Stimulated activated CD4-positive, alpha-beta T cell treated with anti-CD3 and anti-CD28 coated beads, Interleukin-1b, Interleukin-23, amount 100 ng/mL, for 24 hours (primary cell): Measurements from ENCODE around the gene LARP6.

Experiments
- DNase-seq, 4 experiments: peaks; one replicate each; pipeline ENCODE4 v3.0.0-alpha.2; 2020; ENCODE audit warnings: low read depth in 4 of 4, low spot score in 1 of 4

The LARP6 gene

DNA sequence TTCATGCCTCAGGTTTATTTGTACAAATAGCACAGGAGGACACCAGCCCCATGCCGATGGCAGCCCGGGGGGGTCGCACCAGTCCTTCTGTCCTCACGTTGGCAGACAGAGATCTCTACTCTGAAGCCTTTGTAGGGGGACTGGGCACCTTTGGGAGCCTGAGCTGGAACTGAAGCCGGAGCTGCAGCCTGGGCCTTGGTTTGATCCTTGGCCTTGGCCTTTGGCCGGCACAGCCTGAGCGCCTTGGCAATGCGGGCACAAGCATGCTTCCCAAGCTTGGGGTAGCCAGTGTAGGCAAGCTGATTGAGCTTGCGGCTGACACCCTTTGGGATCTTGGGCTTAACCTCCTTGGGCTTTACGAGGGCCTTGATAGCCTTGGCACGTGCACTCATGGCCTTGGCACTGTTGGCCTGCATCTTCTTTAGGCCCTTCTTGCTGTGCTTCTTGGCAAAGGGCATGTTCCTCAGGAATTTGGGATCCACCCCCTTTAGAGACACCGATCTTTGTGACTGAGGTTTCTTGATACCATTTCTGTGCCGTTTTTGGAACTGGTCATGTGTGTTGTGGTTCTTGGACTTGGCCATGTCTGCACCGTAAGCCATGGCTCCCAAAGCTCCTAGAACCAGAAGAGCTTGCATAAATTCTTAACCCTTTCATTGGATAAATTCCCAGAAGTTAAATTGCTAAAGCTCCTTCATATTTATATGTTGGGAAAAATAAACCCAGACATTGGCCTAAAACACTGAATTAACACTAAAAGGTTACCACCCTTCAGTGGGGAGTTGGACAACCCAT is 57.2 kb downstream of the LARP6 start:
- DNase-seq = no peak

DNA sequence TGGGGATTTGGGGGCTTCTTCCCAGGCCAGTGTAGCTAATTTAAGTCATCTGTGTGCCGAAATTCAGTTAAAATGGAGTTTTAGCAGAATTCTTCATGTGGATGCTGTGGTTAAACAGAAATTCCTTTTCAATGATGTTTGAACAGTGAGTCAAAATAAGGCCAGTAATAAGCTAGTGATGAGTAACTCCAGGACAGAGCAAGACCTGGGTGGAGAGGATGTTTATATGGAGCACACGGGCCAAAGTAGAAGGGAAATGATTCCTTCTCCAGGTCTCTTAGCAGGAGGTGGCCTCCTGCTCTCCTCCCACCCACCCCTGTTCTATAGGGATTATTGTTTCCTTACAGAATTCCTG is 58.7 kb downstream of the LARP6 start:
- no peak for DNase-seq

DNA sequence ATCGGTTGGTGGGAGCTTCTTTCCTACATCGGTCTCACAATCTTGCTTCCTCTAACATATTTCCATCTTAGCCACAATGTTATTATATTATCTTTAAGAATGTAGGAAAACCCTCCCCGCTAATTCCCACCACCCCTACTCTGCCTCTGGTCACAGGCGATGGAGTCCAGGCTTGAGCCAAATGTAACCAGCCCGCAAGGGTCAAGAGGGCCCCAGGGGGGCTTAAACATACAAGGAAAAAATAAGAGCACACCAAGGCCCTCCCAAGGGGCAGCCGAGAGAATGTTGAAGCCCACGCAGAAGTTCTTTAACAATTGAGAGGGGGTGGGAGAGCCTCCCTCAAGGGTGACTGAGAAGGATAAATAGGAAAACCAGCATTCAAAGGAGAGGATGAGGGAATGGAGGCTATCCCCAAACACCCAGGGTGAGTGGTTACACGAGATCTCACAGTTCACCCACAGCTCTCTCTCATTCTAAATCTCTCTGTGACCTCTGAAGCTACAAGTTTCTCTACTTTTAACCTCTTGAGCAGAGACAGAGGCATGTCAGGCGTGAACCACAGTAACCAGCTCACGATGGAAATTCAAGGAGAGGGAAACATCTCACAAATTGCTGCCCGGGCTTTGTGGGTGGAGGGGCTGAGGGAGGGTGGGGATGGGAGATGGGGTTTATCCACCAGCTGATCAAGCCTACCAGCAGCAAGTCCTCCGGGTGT is 59.2 kb downstream of the LARP6 start:
- no peak for DNase-seq

DNA sequence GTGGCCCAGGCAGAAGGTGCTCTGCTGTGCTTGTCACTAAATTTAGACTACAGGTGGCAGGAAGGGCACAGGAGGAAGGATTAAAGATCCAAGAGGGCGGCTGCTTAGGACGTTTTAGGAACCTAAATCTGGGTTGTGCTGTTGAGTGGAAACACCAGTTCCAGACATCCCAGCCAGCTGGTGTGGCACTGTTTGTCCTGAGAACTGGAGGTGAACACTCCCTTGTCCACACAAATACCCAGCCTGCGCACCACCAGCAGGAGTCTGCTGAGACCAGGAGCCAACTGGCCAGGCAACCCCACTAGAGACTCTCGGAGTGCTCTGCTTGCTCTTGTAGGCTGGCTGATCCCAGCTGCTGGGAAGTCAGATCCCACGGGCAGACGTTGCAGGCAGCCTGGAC is 60.3 kb downstream of the LARP6 start:
- no peak for DNase-seq

DNA sequence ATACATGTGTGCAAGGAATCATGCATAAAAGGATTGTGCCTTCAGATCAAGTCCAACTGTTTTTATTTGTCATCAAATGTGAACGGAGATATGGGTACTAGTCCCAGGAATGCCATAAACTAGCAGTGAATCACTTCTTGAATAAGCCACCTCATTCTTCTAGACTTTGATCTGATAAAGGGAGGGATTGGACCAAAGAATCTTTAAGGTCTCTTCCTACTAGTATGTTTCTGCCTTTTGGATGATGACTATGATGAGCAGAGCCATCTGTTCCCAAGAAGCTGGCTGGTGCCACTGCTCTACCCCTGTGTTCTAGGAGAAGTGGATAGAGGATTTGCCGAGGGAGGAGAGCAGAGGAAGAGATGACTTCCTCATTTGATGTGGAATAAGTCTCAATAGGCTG is 61.8 kb downstream of the LARP6 start:
- no peak for DNase-seq

DNA sequence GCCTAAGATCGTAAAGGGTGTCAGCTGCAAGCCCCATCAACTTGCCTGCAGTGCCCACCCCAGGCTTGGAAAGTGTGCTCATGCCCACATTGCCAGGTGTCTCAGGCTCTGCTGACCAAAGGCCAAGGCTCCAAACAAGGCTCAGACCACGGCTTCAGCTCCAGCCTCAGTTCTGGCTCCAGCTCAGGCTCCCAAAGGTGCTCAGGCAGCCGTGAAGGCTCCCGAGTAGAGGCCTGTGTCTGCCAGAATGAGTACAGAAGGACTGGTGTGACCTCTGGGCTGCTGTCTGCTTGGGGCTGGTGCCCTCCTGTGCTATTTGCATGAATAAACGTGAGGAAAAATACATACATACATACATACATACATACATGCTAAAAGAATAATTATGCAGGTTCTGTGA is 62.7 kb downstream of the LARP6 start:
- no peak for DNase-seq

DNA sequence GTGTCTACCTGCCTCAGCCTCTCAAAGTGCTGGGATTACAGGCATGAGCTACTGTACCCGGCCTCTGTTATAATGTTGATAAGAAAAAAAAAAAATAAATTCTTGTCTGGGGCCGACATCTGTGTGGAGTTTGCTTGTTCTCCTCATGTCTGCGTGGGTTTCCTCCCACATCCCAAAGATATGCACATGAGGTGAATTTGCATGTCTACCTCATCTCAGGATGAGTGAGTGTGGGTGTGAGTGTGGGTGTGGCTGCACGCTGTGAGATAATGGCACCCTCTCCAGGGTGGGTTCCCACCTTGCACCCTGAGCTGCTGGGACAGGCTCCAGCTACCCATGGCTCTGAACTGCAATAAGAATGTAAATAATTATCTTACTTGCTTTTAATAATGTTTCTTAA is 64.7 kb downstream of the LARP6 start:
- no peak for DNase-seq

DNA sequence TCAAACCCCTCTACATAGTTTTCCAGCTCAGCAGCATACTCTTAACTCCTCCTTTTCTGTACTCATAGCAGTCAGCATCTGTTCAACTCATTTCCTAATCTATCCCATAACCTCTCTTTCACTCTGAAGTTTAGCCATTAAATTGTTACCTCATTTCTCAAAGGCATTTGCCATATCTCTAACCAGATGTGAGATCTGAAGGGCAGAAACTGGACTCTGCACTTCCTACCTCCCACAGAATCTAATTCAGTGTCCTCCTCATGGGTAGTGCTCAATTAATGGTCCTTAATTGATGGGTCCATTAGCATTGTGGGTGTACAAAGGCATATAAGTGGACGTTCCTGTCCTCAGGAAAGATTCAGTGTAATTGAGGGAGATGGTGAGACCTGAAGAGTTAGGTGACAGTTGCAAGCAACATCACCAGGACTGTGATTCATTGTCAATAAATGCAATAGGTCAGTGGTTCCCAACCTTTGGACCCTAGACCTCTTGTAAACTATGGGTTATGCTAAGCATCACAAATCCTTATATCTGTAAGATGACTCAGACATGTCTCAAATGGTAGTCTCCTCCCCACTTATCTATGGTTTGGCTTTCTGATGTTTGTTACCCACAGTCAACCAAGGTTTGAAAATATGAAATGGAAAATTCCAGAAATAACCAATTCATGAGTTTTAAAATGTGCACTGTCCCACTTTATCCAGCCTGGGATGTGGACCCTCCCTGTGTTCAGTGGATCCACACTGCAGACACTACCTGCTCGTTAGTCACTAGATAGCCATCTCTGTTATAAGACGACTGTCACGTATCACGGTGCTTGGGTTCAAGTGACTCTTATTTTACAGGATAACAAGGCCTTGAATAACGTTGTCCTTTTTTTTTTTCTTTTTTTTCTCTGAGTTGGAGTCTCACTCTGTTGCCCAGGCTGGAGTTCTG is 65.6 kb downstream of the LARP6 start:
- DNase-seq = no peak

DNA sequence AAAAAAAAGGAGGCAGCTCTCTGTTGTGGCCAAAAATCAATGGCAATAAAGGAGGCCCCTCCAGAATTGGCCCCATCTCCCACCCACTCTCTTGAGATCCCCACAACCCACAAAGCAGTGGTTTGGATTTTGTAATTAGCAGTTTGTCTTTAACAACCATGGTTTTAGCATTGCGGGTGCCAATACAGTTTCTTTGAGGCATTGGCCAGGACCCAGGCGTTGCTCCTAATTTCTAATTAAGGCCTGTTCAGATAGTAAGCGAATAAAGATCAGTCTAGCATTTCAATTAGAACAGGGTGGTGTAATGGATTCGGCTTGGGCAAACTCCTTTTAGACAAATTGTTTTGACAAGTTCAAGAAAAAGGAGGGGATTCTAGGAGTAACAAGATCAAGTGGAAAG is 67.0 kb downstream of the LARP6 start:
- no peak for DNase-seq

DNA sequence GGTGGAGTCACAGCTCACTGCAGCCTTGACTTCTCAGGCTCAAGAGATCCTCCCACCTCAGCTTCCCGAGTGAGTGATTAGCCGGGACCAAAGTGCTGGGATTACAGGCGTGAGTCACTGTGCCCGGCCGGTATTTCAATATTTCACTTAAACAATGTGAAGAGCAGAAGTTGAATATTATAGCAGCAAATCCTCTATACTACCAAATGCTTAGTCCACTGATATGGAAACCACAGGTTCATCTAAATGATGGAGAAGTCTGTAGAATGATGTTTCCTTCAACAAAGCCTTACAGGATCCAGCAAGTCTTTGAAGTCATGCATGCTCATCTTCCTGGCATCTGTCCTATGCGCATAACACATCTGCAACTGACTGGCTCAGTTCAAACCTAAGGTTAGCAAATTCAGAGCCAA is 70.3 kb downstream of the LARP6 start:
- DNase-seq = no peak

DNA sequence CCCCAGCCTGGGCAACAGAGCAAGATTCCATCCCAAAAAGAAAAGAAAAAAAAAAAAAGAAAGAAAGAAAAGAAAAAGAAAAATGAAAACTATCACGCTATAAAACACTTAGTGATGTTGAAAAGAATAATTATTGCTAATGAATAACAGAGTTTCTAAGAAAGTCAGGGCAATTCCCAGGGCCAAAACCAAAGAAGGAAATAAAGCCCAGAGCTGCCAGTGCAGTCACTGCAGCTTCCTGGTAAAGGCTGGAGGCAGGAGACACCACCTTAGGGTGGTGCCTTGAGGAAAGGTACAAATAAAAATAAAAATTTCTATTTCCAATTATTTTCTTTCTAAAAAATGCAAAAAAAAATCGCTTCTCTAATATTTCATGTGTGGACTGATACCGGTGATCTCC is 70.9 kb downstream of the LARP6 start:
- no peak for DNase-seq

DNA sequence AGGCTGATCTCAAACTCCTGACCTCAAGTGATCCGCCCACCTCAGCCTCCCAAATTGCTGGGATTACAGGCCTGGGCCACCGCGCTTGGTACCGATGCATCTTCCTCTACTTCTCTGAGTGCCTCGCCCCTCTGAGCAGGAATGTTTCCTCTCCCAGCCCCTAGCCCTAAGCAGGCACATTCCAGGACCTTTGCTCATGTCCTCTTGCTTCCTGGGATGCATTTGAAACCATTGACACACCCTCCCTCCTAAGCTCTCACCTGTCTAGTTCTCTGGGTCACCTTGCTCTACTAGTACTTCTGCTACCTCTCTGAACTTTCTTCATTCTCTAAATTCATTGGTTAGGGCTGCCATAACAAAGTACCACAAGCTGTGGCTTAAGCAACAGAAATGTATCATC is 72.7 kb downstream of the LARP6 start:
- DNase-seq = no peak
